PC-3 (cell line): ENCODE measurements around the gene ARHGAP9. TPM values are rescaled to one million over a fixed set of nuclear protein-coding genes. Genes with fewer than 3 reads are reported as not detected.

Experiments
- ATAC-seq: fragments of 200-7000 bp; cut with Tn5 transposase; 2 replicates; pipeline ENCODE4 v1.9.1; 2020; ENCODE audit warnings: mild to moderate bottlenecking, moderate library complexity
- BruUV-seq: library from RNA; stranded (reverse); fragments of 400-500 nt; replicated peaks from 2 replicates; lab custom pipeline; 2021; lab: Mats Ljungman, UMichigan
- CTCF ChIA-PET: fragments of 300-600 bp; sonication (Branson Sonifier 250); formaldehyde crosslinking; loops from one replicate; lab custom pipeline; 2022; ENCODE audit warnings: antibody characterized with exemption; lab: Charles Lee
- POLR2A ChIA-PET: fragments of 300-600 bp; sonication (Branson Sonifier 250); formaldehyde crosslinking; loops from one replicate; lab custom pipeline; 2022; ENCODE audit warnings: antibody characterized with exemption; ENCODE audit not compliant: unreplicated experiment; lab: Charles Lee
- DNase-seq: peaks from one replicate; pipeline ENCODE4 v3.0.0-alpha.2; 2015
- H2AFZ ChIP-seq: fragments of 300-600 bp; sonication (generic); 2 replicates; pipeline ENCODE4 v1.6.0; 2016; ENCODE audit warnings: antibody characterized with exemption, low read length
- H3F3A ChIP-seq: fragments of 300-600 bp; sonication (generic); one replicate; pipeline ENCODE4 v1.6.0; 2017; ENCODE audit warnings: antibody characterized with exemption, low read length, control low read depth, mild to moderate bottlenecking; ENCODE audit not compliant: unreplicated experiment
- H3K27ac ChIP-seq: fragments of 300-600 bp; sonication (generic); 2 replicates; pipeline ENCODE4 v1.5.1; 2016; ENCODE audit warnings: mild to moderate bottlenecking, low read length
- H3K27me3 ChIP-seq: fragments of 300-600 bp; sonication (generic); 2 replicates; pipeline ENCODE4 v1.6.1; 2016; ENCODE audit warnings: low read length, mixed read lengths
- H3K36me3 ChIP-seq: fragments of 300-600 bp; sonication (generic); 2 replicates; pipeline ENCODE4 v1.6.1; 2016; ENCODE audit warnings: low read depth, mixed run types, low read length, mixed read lengths
- H3K4me1 ChIP-seq: fragments of 300-600 bp; sonication (generic); 2 replicates; pipeline ENCODE4 v1.5.1; 2016; ENCODE audit warnings: low read length; ENCODE audit not compliant: insufficient read depth
- H3K4me2 ChIP-seq: fragments of 300-600 bp; sonication (generic); 2 replicates; pipeline ENCODE4 v1.6.0; 2016; ENCODE audit warnings: low read length
- H3K4me3 ChIP-seq: fragments of 300-600 bp; sonication (generic); 2 replicates; pipeline ENCODE4 v1.5.1; 2016; ENCODE audit warnings: mild to moderate bottlenecking, low read length, mixed read lengths
- H3K79me2 ChIP-seq: fragments of 300-600 bp; sonication (generic); 2 replicates; pipeline ENCODE4 v1.6.1; 2017; ENCODE audit warnings: low read length, mixed read lengths
- H3K9ac ChIP-seq: fragments of 300-600 bp; sonication (generic); 2 replicates; pipeline ENCODE4 v1.6.0; 2016; ENCODE audit warnings: mild to moderate bottlenecking, low read length
- H3K9me2 ChIP-seq: fragments of 300-600 bp; sonication (generic); replicated peaks from 2 replicates; pipeline ENCODE4 v1.6.1; 2016; ENCODE audit warnings: mixed run types, low read length, mixed read lengths
- H3K9me3 ChIP-seq: fragments of 300-600 bp; sonication (generic); 2 replicates; pipeline ENCODE4 v1.6.1; 2016; ENCODE audit warnings: low read length, mixed read lengths
- H4K20me1 ChIP-seq: fragments of 300-600 bp; sonication (generic); 2 replicates; pipeline ENCODE4 v1.6.1; 2016; ENCODE audit warnings: low read length, mixed read lengths
- EZH2 ChIP-seq: fragments of 300-600 bp; sonication (generic); IDR thresholded peaks from one replicate; pipeline ENCODE4 v1.6.1; 2017; ENCODE audit warnings: antibody characterized with exemption, mild to moderate bottlenecking, low read length; ENCODE audit not compliant: unreplicated experiment
- EZH2phosphoT487 ChIP-seq: fragments of 300-600 bp; sonication (generic); IDR thresholded peaks from 2 replicates; pipeline ENCODE4 v1.6.1; 2018; ENCODE audit warnings: mild to moderate bottlenecking, antibody characterized with exemption, low read length, borderline replicate concordance
- intact Hi-C: fragments of 100-400 bp; cut with micrococcal nuclease; formaldehyde crosslinking; loops from 2 replicates; pipeline ENCODE4 v1.9.0; 2023
- total RNA-seq: library from RNA; depleted of rRNA; stranded (reverse); fragments of >200 nt; gene quantifications from 2 replicates; pipeline ENCODE4 v1.2.3, GENCODE V29; 2014
- TF ChIP-seq, protein P1 (sequence below): fragments of 300-600 bp; sonication (generic); conservative IDR thresholded peaks from 2 replicates; pipeline ENCODE4 v1.5.1; 2017; ENCODE audit warnings: antibody characterized with exemption, low read depth, mild to moderate bottlenecking, low read length

The ARHGAP9 gene
- total RNA-seq, 1 experiment from 2014 or later = not detected

DNA sequence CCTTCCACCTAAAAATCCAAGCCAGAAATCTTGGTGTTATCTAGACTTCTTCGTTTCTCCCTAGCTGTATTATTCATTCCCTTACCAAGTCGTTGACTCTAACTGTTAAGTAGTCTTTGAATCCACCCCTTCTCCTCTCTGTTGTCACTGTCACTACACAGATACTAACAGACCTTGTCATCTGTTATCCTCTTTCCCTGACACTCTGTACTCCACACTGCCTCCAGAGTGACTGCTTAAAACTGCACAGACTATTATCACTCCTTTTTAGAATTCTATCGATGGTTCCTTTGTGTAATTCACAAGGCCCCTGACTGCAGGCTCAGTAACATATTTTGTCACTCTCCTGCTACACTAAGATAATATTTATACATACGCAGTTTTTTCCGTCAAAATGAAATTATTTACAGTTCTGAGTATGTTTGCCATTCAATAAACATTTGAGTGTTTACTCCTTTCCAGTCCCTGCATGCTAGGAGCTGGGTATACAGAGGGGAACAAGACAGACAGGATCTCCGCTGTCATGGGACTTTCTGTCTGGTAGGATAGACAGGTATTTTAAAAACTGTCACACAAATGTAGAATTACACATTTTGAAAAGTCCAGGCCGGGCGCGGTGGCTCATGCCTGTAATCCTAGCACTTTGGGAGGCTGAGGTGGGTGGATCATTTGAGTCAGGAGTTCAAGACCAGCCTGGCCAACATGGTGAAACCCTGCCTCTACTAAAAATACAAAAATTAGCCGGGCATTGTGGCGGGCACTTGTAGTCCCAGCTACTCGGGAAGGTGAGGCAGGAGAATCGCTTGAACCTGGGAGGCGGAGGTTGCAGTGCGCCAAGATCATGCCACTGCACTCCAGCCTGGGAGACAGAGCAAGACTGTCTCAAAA is 12.0 kb upstream of the ARHGAP9 start:
- Histone ChIP-seq H3K79me2 (peaks cover 24% of the 10 kb centered on the region), H3K4me1 (peaks cover 10% of the 10 kb centered on the region), H3K36me3 (peaks cover 32% of the 10 kb centered on the region), H3F3A (no peaks in the 10 kb centered on the region), H3K27me3 (no peaks in the 10 kb centered on the region), H3K9me3 (no peaks in the 10 kb centered on the region), H2AFZ (no peak overlapping the region), H3K9me2 (no peaks in the 10 kb centered on the region), H4K20me1 (no peaks in the 10 kb centered on the region), H3K27ac (no peak overlapping the region), H3K9ac (no peak overlapping the region), H3K4me2 (no peak overlapping the region), H3K4me3 (no peak overlapping the region)
- intact Hi-C loops = no loop called here
- CTCF ChIA-PET = no interaction called here
- no TSS peak for BruUV-seq
- no peak for TF ChIP-seq EZH2
- TF ChIP-seq EZH2phosphoT487 = no peak
- TF ChIP-seq, protein P1, sequence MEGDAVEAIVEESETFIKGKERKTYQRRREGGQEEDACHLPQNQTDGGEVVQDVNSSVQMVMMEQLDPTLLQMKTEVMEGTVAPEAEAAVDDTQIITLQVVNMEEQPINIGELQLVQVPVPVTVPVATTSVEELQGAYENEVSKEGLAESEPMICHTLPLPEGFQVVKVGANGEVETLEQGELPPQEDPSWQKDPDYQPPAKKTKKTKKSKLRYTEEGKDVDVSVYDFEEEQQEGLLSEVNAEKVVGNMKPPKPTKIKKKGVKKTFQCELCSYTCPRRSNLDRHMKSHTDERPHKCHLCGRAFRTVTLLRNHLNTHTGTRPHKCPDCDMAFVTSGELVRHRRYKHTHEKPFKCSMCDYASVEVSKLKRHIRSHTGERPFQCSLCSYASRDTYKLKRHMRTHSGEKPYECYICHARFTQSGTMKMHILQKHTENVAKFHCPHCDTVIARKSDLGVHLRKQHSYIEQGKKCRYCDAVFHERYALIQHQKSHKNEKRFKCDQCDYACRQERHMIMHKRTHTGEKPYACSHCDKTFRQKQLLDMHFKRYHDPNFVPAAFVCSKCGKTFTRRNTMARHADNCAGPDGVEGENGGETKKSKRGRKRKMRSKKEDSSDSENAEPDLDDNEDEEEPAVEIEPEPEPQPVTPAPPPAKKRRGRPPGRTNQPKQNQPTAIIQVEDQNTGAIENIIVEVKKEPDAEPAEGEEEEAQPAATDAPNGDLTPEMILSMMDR = peak; percentile 48
- POLR2A ChIA-PET = no interaction called here
- peak; percentile 28 for DNase-seq
- ATAC-seq = no peak

DNA sequence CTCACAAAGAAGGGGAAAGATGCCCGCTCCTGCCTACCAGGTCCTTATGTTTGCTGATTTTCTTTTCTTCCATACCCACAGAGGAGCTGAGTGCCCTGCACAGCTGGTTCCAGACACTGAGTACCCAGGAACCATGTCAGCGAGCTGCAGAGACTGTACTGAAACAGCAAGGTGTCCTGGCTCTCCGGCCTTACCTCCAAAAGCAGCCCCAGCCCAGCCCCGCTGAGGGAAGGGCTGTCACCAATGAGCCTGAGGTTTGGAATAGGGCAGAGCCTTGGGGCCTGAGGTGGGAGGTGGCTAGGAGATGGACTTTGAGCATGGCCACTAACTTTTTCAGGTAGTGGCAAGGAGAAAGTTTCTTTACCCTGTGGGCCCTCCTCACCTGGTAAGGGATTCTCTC is 10.5 kb upstream of the ARHGAP9 start:
- peaks cover 24% of the 10 kb centered on the region for H3K79me2 ChIP-seq
- TF ChIP-seq, protein P1 = no peak
- TF ChIP-seq EZH2 (no peak), EZH2phosphoT487 (no peak)
- DNase-seq (no peak), ATAC-seq (no peak)
- H3F3A ChIP-seq = no peaks in the 10 kb centered on the region
- no peak overlapping the region for H3K9ac ChIP-seq
- intact Hi-C loops = no loop called here
- H4K20me1 ChIP-seq = no peaks in the 10 kb centered on the region
- H3K9me3 ChIP-seq = no peaks in the 10 kb centered on the region
- H3K4me2 ChIP-seq = 0 out of 2 replicates have a peak overlapping the region, but pooled peaks have one; percentile 10
- no peak overlapping the region for H3K4me3 ChIP-seq
- BruUV-seq = no TSS peak
- peaks cover 30% of the 10 kb centered on the region for H3K36me3 ChIP-seq
- no peaks in the 10 kb centered on the region for H3K27me3 ChIP-seq
- no peaks in the 10 kb centered on the region for H3K9me2 ChIP-seq
- H3K27ac ChIP-seq = no peak overlapping the region
- ChIA-PET CTCF (no interaction called here), POLR2A (no interaction called here)
- H2AFZ ChIP-seq = no peak overlapping the region
- H3K4me1 ChIP-seq = peaks cover 10% of the 10 kb centered on the region

- peaks cover 24% of the 10 kb centered on the region for H3K79me2 ChIP-seq
- DNase-seq = no peak
- no peaks in the 10 kb centered on the region for H3K27me3 ChIP-seq
- TSS peak; percentile 40 for BruUV-seq
- no peak overlapping the region for H3K27ac ChIP-seq
- TF ChIP-seq, protein P1 = no peak
- TF ChIP-seq EZH2phosphoT487 = no peak
- no peak for TF ChIP-seq EZH2
- POLR2A ChIA-PET = no interaction called here
- no peaks in the 10 kb centered on the region for H4K20me1 ChIP-seq
- H3F3A ChIP-seq = no peaks in the 10 kb centered on the region
- H3K9me3 ChIP-seq = no peaks in the 10 kb centered on the region
- CTCF ChIA-PET = no interaction called here
- no peak overlapping the region for H2AFZ ChIP-seq
- intact Hi-C loops = no loop called here
- ATAC-seq = no peak
- H3K4me2 ChIP-seq = peak overlapping the region; percentile 93
- H3K4me1 ChIP-seq = peaks cover 10% of the 10 kb centered on the region
- H3K9me2 ChIP-seq = no peaks in the 10 kb centered on the region
- peak overlapping the region; percentile 91 for H3K4me3 ChIP-seq
- H3K36me3 ChIP-seq = peaks cover 30% of the 10 kb centered on the region
- H3K9ac ChIP-seq = peak overlapping the region; percentile 89
These were observed 9.5 kb upstream of the ARHGAP9 start for GRCh38 chr12:57489157-57489641.
